GM21367 (cell line): ENCODE results near the gene TUBA3C.
"Not testable (repeated sequence)": the region's sequence is repeated elsewhere in the genome, so short reads cannot be mapped to it uniquely, and the experiment has no call there.

Experiments
- ATAC-seq: cut with Tn5 transposase; IDR thresholded peaks from one replicate; pipeline ENCODE4 v1.9.1; 2021; ENCODE audit not compliant: unreplicated experiment

The TUBA3C gene

DNA sequence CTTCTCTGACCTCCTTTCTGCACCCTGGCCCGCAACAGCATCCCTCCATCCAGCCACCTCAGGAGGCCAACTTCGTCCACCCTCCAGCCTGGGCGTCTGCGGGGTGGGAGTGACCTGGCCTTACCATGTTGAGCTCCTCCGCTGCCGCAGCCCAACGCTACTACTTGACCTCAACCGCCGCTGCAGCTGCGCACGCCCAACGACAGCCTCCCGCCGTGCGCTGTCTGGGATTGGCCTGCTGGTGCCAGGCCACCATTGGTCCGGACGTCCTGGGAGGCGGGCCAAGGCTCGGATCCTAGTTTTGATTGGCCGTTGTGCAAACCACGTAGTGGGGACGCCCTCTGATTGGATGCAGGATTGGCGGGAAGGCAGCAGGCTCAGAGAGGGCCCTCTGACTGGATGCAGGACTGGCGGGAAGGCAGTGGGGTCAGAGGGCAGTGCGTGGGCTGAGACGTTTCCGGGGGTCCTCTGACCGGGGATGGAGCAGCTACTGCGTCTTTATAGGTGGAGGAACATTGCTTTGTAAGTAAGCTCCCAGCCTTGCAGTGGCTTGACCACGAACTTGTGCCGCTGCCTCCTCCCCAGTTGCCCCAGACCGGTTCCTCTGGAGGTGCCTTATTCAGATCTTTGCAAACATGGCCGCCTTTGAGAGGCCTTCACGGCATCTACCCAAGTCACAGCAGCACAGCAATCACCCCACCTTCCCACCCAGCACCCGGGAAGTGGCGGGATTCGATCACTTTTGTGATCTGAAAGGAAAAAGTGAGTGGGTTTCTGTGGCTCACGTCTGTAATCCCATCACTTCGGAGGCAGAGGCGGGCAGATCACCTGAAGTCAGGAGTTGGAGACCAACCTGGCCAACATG is at the start of gene TUBA3C:
TSS of gene TUBA3C (minus strand) at position 204 of the 865 bp plus-strand sequence. CDS start at position 127, 77 bp downstream.
- no peak for ATAC-seq

DNA sequence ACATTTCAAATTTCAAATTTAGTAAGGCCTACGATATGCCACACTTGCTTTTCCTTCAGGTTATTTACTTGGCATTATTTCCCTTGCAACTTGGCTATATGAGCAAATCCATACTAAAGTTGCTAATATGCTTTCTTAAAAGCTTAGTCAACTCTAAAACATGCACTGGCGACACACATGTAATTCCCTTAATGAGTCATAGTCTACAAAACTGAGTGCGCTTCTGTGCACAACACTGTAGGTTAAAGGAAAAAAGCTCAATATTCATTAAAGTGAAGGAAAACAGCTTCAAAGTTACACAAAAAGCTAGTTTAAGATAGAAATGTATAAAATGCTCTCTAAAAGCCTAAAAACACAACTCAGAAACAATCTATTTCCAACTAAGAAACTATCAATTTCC is 25.8 kb upstream of the TUBA3C start:
- ATAC-seq, result not testable (repeated sequence)

DNA sequence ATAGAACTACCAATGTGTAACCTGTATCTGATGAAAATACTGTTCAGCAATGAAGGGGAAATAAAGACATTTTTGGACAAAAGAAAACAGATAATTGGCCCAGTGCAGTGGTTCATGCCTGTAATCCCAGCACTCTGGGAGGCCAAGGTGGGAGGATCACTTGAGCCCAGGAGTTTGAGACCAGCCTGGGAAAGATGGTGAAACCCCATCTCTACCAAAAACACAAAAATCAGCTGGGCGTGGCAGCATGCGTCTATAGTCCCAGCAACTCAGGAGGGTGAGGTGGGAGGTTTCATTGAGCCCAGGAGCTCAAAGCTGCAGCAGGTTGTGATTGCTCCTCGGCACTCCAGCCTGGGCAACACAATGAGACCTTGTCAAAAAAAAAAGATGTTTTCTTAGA is 11.0 kb upstream of the TUBA3C start:
- not testable (repeated sequence) for ATAC-seq

DNA sequence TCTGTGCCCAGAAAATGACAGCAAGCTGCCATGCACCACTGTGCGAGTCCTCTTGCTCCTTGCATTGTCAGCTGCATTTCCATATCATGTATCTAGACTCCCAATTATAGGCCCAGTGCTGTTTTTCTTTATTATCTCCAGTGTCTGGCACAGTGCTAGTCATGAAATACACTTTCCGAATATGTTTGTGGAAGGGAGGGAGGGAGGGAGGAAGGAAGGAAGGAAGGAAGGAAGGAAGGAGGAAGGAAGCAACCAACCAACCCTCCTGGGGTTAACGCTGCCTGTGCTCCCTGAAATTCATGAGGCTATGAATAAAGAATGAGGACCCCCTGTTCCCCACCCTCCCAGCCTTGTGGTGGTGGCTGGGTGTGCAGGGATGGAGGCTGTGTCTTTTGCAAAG is 8.3 kb upstream of the TUBA3C start:
- not testable (repeated sequence) for ATAC-seq

DNA sequence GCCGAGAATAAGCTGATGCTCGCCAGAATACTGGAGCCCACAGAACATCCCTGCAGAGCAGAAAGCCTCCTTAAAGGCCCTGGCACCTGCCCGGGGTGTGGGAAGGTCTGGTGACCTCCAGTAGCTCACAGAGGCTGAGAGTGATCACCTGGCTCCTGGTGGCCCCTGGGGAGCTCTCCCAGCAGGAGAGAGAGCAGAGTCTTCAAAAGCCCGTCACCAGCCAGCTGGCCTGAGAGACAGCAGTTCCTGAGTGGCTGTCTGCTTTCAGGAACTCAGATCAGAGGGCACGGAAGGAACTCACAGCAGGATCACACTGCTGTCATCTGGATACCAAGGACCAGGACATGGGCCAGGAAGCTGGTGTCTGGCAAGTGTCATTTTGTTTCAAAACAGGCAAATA is 7.7 kb upstream of the TUBA3C start:
- not testable (repeated sequence) for ATAC-seq

DNA sequence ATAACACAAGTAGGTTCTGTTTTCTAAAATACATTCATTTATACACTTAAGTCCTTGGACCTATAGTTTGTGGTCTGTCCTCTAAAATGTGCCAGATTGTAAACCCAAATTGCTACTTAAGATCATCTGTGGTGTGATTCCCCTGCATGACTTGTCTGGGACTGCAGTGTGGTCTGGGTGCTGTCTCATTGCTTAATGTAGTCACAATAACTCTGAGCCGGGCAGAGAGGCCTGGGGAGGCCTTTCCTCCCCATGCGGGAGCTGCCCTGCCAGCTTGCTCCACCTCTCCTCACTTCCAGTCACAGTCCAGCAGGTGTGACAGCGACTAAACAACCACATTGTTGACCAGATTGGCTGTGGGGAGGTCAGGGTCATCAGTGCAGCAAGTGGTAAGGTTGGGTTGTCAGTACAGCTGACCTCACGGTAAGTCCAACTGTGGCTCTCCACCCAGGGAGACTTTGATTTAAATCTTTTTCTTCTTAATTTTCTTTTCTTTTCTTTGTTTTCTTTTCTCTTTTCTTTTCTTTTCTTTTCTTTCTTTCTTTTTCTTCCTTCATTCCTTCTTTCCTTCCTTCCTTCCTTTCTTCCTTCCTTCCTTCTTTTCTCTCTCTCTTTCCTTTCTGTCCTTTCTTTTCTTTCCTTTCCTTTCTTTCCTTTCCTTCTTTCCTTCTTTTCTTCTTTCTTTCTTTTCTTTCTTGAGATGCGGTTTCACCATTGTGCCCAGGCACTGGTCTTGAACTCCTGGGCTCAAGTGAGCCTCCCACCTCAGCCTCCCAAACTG is 4.4 kb upstream of the TUBA3C start:
- ATAC-seq, result no peak

DNA sequence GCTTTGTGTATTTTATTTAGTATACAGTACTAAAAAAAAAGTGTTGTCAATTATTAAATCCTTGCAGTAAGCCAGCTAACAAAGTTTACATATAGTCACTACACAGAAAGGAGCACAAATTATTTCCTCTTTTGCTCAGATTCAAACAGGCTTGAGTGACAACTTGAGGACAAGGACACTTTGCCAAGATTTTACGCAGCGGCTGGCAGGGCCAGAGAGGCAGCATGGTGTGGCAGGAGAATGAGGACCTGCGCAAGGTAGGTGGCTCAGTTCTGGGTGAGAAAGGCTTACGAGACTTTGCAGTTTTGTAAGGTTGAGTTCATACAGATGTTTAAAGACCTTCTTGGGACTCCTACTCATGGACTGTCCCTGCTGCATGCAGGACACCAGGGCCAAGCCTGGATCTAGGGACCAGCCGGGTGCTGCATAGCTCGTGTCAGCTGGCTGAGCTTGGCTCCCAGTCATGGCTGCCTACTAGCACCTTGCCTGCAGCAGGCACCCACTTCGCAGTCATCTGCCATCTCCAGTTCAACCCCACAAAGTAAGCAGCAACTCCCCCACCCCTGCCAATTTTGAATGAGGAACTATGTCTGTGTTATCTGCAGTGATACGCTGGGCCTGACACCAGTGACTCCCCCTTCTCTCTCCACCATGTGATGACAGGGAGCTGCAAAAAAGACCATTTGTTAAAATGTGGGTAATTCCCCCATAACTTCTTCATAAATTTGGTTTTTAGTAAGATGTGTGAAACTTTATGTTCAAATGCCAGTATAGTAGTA is 3.7 kb upstream of the TUBA3C start:
- ATAC-seq, result no peak

DNA sequence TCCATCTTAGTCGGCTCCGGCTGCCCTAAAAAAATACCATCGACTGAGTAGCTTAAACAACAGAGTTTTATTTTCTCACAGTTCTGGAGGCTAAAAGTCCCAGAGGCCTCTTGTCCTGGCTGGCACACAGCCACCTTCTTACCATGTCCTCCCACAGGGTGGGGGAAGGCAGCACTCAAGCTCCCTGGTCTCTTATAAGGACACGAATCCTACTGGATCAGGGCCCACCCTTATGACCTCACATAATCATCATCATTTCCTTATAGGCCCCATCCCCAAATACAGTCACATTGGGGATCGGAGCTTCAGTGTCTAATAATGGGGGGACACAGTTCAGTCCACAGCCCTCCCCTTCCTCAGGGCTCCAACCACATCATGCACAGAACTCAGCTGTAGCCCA is 2.6 kb upstream of the TUBA3C start:
- no peak for ATAC-seq

DNA sequence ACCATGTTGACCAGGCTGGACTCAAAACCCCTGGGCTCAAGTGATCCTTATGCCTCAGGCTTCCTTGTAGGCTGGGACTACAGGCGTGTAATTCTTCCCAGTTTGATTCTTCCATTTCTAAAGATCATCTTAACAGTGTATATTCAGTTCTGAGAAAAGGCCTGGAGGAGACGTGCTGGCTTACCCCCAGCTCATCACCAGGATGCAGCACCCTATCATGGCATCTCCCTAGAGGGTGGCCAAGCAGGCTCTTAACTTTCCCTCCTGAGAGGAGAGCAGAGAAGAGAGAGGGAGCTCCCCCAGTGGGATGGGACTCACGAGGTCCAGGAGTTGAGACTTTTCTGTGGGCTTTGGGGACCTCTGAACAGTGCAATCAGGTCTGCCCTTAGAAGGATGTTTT is 2.1 kb upstream of the TUBA3C start:
- ATAC-seq, result no peak

DNA sequence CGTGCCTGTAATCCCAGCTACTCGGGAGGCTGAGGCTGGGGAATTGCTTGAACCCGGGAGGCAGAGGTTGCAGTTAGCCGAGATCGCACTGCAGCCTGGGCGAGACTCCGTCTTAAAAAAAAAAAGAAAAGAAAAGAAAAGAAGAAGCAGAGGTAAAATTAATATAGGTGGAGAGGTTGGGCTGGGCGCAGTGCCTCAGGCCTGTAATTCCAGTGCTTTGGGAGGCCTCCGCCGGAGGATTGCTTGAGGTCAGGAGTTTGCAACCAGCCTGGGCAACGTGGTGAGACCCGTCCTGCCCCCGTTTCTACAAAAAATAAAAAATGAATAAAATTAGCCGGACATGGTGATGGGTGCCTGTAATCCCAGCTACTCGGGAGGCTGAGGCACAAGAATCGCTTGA is 912 bp upstream of the TUBA3C start:
- ATAC-seq, result no peak

DNA sequence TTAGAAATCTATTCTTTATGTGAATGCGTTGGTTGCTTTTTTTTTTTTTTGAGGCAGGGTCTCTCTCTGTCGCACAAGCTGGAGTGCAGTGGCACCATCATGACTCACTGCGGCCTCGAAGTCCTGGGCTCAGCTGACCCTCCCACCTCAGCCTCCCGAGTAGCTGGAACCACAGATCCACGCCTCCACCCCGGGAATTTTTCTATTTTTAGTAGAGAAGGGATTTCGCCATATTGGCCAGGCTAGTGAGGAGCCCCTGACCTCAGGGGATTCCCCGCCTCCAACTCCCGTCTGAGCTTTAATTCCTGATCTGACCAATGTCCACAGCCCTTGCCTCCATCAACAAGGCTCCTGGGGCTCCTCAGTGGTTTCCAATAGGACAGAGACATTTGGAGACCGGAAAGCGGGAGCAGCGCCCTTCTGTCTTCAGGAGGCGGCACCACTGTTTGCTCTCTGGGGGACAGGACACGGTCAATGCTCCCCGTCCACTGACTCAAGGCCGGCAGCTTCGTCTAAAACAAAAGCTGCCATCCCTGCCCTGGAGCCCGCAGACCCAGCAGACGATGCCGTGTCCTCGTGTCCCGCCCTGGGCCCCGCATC is 503 bp downstream of the TUBA3C start:
- ATAC-seq, result no peak

DNA sequence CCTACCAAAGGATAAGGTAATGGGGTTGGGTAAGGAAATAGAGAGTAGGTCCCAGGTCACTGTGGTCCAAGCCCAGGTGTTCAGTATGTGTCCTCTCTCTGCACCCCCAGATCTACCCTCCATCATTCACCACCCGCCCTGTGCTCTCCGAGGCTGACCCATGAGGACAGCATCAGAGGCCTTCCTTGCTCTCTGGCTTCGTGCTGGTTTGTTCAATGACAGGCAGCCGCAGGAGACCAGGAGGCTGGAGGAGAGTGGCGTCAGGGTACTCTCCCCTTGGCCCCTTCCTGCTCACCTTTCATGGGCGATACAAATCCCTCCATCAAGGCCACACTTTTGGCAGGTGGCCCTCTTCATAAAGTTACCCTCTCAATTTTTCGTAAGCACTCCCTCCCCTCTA is 1.7 kb downstream of the TUBA3C start:
- ATAC-seq, result no peak

DNA sequence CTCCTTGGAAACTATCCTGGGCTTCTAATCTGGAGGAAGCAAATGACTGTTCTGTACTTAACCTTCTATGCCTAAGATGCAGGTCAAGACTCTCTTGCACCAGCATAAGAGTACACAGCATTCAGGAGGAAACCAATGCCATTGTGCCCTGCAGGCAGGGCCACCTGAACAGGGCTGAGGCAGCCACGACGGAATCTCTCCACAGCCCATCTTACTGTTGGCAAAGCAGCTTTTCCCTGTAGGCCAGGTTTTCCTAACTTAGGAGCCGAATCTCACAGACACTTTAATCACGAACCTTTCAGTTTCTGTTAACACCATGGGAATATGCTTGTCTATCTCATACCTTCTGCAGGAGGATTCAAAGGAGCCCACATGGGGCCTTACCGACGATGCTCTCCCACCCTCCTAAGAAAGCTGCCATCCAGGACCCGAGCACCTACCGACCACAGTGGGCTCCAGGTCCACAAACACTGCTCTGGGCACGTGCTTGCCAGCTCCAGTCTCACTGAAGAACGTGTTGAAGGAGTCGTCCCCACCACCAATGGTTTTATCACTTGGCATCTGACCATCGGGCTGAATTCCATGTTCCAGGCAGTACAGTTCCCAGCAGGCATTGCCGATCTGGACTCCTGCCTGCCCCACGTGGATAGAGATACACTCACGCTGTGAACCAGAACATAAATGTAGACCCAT is 2.6 kb downstream of the TUBA3C start:
- ATAC-seq, result no peak

DNA sequence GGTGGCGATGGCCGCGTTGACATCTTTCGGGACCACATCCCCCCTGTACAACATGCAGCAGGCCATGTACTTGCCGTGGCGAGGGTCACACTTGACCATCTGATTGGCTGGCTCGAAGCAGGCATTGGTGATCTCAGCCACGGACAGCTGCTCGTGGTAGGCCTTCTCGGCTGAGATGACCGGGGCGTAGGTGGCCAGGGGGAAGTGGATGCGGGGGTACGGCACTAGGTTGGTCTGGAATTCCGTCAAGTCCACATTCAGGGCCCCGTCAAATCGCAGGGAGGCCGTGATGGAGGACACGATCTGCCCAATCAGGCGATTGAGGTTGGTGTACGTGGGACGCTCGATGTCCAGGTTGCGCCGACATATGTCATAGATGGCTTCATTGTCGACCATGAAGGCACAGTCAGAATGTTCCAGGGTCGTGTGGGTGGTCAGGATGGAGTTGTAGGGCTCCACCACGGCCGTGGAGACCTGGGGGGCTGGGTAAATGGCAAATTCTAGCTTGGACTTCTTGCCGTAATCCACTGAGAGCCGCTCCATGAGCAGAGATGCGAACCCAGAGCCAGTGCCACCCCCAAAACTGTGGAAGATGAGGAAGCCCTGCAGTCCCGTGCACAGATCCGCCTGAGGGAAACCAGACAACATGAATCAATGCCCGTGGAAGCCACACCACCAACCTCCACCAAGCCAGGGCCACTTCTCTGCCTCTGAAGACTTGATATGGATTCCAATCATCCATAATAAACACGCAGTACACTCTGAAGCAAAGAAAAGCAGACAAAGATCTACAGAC is 4.4 kb downstream of the TUBA3C start:
- ATAC-seq, result not testable (repeated sequence)

DNA sequence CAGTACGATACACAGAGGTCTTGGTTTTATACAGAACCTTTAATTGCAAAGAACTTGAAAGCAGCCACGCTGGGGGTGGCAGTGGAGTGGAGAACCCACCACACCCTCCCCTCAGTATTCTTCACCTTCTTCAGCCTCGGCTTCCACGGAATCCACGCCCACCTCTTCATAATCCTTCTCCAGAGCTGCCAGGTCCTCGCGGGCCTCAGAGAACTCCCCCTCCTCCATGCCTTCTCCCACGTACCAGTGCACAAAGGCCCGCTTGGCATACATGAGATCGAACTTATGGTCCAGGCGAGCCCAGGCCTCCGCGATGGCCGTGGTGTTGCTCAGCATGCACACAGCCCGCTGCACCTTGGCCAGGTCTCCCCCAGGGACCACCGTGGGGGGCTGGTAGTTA is 7.9 kb downstream of the TUBA3C start:
- no peak for ATAC-seq

DNA sequence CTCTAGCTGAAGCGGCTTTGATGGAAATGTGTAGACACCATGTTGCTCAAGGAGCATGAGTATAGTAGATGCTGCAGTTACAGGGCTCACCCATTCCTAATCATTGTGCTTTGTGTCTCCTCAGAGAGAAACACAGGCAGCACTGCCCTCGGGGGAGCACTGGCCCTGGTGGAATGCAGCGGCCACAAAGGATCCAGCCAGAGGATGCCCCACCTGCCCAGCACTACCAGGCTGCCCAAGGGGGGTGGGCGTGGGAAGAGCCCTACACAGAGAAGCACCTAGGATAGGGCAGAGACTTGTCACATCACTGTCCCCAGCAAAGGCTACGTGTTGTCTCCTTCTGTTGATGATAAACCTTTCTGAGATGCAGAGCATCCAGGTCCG is 9.0 kb downstream of the TUBA3C start:
- no peak for ATAC-seq

DNA sequence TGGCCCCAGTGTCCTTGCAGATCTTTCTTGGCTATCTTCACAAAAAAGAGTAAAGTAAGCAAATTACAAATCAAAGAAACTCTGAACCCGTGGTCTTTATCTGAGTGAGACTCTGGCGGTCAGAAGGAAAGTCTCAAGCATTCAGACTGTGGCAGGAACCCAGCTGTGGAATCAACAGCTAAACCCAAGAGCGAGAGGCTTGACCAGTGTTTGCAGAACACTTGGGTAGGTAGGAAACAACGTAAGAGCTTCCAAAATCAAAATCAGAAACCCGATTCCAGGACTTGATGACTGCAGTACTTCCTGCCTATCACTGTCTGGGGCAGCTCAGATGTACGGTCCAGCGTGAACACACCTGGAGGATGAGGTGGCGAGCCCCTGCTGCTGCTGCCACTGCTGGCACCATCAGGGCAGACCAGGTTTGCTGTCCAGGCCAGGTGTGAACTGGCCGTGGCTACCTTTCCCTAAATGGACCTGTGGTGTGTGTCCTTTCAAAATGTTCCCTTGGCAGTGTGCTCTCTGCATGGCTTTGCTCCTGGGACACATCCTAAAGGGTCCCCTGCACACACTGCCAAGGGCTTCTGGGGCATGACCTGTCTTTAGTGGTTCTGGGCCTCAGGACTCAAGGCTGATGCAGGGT is 9.5 kb downstream of the TUBA3C start:
- ATAC-seq, result no peak

DNA sequence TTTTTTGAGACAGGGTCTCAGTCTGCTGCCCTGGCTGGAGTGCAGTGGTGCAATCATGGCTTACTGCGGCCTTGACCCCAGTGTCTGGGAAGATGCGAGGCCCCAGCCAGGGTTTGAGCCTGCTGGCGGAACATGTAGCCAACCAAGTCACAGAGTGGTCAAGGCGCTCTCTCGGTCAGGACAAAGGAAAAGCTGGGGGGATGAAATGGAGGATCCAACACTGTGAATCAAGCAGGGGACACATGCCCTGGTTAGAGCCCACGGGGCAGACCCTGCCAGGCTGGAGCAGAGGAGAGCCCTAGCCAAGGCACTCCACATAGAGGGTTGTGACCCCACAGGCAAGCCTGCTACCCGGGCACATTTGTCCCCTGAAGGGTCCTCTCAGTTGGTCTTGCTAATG is 10.1 kb downstream of the TUBA3C start:
- no peak for ATAC-seq

DNA sequence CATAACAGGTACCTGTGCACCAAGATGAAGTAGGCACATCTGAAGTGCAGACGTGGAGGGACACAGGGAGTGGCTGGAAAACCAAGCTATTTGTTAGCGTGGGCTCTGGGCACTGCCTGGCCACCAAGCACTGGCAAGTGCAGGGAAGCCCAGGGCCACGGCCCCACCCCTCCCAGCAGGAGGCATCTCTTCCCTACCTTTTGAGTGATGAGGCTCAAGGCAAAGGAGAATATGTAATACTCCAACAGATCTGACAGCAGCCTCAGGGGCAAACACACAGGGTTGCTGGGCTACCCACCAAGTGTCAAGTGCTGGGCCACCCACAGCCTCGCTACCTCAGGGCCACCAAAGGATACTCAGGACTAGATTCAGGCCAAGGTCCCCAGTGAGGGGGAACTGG is 11.6 kb downstream of the TUBA3C start:
- no peak for ATAC-seq
